HG03521 (cell line): Measurements from ENCODE around the gene CIP2A.

ENCODE experiments used
- ATAC-seq: cut with Tn5 transposase; IDR thresholded peaks from one replicate; pipeline ENCODE4 v1.9.1; 2021; ENCODE audit warnings: mild to moderate bottlenecking, moderate library complexity; ENCODE audit not compliant: unreplicated experiment

CIP2A gene

DNA sequence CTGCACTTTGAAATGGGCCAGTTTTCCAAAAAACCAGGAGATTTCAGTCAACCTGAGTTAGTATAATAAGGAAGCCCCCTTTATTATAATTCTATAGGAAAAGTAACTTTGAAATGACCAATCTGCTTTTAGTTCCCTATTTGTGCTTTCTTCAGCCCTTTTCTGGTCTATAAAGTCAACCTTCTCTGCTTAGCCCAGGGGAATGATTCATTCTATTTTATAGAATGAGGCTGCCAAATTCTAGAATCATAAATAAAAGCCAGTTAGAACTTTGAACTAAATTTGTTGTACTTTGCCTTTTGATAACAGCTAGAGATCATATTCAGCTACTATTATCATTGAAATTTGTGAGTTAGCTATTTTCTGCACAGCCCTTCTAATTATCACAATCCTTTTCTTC, 24.7 kb downstream of the CIP2A start:
- ATAC-seq: no peak

- ATAC-seq: no peak
Observed at GRCh38 chr3:108562565-108562964, 26.7 kb downstream of the CIP2A start.

DNA sequence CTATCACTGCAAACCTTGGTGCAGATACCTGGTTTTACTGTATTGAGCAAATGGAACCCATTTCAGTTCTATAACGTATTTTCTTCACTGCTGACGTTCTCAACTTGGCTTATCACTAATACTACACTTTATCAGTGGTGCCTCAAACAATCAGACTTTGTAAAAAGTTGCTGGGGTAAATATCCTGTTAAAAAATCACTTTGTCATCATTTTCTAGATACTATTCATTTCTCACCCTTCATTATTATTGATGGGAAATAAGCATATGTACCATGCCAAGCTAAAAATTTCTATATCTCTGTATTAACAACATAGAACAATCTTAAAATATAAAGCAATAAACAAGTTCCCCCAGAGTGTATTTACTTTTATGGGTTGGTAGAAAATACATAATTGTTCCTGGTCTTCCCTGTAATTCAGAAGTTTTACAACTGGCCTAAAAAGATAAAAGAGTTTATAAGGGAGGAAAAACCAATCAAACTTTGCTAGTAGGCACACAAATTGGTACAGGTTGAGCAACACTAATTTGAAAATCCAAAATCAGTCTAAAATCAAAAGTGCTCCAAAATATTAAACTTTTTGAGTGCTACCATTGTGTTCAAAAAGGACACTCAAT, 33.2 kb downstream of the CIP2A start:
- no peak for ATAC-seq

- no peak for ATAC-seq
Observed at GRCh38 chr3:108554913-108555571, 34.2 kb downstream of the CIP2A start.

DNA sequence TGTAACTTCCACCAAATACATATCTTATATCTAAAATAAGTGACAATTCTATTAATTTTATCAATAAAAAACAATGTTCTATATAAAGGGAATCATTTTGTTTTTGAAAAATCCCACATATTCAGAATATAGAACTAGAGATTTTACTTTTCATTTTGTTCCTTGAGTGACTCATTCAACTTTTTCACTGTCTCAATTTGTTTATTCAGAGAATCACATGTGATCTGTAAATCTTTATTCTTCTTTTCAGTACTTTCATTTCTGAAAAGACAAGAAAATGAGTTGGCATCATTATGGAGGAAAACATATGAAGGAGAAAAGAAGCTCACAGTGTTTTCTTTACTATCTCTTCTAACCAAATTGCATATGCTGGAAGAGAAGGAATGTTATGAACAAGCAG, 35.0 kb downstream of the CIP2A start:
- ATAC-seq: no peak

- ATAC-seq: no peak
Observed at GRCh38 chr3:108552267-108553159, 36.7 kb downstream of the CIP2A start.

- ATAC-seq: no peak
Observed at GRCh38 chr3:108548886-108549285, 40.4 kb downstream of the CIP2A start.

DNA sequence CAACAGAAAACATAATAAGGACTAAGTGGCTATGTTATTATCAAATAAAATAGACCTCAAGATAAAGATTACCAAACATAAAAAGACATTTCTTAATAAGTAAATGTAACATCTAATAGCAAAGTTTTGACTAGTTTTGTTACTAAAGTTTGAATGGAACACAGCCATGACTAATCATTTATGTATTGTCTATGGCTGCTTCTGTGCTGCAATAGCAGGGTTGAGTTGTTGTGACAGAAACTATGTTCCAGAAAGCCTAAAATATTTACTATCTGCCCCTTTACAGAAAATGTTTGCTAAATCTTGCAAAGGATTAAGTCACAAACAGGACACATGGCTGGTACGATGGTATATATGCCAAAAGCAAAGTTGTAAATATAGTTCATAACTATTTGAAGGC, 40.9 kb downstream of the CIP2A start:
- ATAC-seq: no peak

DNA sequence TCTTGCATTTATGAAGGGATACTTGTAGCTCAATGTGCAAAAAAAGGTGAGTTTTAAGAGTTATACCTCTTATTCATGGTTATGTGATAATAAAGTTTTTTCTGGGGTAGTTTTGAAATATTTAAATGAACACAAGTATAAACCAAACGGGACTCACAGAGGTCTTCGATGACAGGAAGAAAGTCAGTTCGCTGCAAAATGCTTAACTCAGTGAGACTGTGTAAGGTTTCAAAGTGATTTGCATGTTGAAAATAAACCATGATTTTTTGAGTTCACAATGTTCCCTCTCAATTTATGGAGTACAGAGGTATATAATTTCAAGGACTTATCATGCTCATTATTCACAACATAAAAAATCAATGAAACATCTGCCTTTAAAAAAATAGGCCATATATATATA, 42.5 kb downstream of the CIP2A start:
- ATAC-seq: no peak

GRCh38 chr3:108546247-108546646, 43.0 kb downstream of the CIP2A start:
- ATAC-seq: no peak

DNA sequence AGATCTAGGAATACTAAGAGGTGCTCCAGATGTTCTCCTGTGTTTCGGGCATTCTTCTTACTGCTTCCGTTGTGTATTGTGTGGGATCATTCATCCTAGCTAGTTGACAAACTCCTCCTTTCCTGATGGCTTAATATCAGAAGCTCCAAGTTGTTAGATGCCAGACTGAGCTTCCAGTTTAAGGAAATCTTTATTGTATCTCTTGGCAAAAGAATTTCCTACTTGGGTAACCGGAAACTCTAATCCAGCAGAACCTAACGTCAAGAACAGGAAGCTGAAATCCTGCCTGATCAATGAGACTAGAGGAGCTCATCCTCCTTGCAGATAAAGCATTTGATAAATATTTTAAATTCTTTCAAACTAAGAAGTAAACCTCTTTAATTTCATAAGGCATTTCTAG, 51.2 kb downstream of the CIP2A start:
- ATAC-seq: no peak

DNA sequence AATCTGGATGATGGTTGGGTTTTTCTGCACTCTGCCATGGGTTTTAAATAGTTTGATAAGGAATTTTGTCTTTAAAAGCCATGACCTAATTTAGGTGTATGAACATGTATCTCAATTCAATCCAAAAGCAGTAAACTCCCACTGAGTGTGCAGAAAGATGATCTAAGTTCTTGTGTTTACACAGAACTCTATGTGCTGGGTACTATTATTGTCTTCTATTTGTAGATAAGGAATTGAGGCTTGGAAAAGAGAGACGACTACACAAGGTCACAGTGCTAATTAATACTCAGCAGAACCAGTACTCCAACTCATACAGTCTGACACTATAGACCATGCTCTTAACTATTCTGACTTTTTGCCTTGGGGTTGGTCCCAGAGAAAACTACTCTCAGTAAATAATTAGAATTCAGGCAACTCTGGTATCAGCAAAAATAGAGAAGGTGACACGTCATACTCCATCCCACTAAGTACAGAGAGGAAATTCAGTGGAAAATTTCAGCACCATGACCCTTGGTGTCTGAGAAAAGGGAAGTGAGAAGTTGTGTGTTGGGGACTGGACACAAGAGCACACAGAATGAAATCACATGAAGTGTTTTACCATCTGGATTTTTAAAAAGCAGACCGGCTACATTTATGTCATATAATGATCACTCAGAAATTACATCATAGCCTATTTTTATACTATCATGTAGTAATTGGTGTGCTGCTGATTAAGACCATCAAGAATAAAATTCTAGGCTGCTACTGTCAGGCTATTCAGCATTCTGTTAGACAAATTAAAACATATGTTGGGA, 60.6 kb downstream of the CIP2A start:
- ATAC-seq: peak; percentile 73

DNA sequence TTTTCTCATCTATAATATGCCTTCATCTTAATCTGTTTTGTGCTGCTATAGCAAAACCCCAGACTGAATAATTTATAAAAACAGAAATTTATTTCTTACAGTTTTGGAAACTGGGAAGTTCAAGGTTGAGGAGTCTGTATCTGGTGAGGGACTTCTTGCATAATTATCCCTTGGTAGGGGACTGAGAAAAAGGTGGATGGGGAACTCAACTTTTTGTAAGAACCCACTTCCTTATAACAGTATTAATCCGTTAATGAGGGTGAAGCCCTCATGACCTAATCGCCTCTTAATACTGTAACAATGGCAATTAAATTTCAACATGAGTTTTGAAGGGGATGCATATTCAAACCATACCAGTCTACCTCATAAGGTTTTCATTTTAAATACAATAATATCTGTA, 61.4 kb downstream of the CIP2A start:
- no peak for ATAC-seq

DNA sequence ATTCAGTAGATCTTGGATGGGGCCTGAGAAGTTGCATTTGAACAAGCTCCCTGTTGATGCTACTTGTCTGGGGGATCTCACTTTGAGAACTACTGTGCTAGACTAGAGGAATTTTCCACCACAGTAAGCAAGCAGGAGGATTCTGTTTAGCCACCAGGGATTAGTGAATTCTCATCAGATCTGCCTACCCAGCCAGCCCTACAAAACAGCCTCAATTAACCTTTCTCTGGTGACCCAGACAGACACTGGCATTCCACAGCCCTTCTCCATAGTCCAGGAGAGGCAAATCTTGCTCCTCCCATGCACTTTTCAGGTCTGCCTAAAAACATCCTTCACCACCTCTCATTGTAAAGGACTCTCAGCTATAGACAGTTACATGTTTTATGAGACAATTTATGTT, 62.1 kb downstream of the CIP2A start:
- no peak for ATAC-seq

DNA sequence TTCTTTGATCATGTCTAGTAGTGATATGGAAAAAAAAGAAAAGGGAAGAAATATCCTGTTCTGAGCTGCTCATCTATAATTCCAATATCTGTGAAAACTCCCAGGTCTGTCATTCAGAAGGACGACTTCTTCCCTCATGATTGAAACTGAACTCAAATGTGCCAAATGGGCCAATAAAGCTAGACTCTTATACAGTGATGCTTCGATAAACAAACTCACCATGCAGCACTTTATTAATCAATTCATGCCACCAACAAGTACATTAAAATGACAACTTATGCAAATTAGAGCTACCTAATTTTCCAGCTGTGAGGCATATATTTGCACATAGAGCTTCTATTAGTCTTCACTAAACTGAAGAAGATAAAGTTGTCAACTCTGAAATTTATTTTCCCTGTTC, 63.3 kb downstream of the CIP2A start:
- ATAC-seq: no peak

GRCh38 chr3:108525256-108525655, 64.0 kb downstream of the CIP2A start:
- no peak for ATAC-seq

GRCh38 chr3:108524537-108524936, 64.7 kb downstream of the CIP2A start:
- no peak for ATAC-seq

GRCh38 chr3:108518895-108519294, 70.3 kb downstream of the CIP2A start:
- no peak for ATAC-seq

GRCh38 chr3:108516881-108517280, 72.4 kb downstream of the CIP2A start:
- no peak for ATAC-seq

GRCh38 chr3:108513961-108514360, 75.3 kb downstream of the CIP2A start:
- ATAC-seq: no peak

DNA sequence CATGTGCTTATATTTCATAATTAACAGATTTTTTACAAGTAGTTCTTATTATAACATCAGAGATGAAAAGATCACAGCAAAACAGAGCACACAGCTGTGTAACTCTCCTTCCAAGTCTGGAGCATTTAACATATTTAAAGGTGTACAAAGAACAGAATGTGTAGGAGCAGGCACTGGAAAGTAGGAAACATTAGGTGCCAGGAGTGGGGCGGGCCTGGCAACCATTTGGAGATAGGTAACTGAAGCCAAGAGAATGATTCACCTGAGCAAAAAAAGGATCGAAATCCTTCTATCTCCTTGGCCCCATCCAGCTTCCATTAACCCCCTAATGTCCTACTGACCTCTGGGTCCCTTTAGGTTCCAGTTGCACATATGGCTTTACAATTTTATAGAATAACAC, 76.6 kb downstream of the CIP2A start:
- no peak for ATAC-seq
